B cell (primary cell): ENCODE results near the gene STMN1. TPM values are rescaled to one million over a fixed set of nuclear protein-coding genes. Genes with fewer than 3 reads are reported as not detected.

Experiments used
- ATAC-seq: fragments of 200-7000 bp; cut with Tn5 transposase; one replicate; pipeline ENCODE4 v1.10.0; 2021; ENCODE audit warnings: low read depth, mild to moderate bottlenecking, moderate number of reproducible peaks, moderate library complexity
- CTCF ChIA-PET: fragments of 350-600 bp; sonication (Branson Sonifier 250); formaldehyde crosslinking; loops from one replicate; lab custom pipeline; 2021; ENCODE audit warnings: antibody characterized with exemption, inconsistent platforms; lab: Charles Lee
- POLR2A ChIA-PET: fragments of 350-600 bp; sonication (Branson Sonifier 250); formaldehyde crosslinking; loops from one replicate; lab custom pipeline; 2021; ENCODE audit warnings: antibody characterized with exemption; lab: Charles Lee
- DNase-seq: peaks from one replicate; pipeline ENCODE4 v3.0.0; 2013
- H2AFZ ChIP-seq: 2 replicates; pipeline ENCODE4 v1.6.1; 2012; ENCODE audit warnings: mild to moderate bottlenecking, low read depth, low read length; ENCODE audit not compliant: insufficient read depth, poor library complexity, severe bottlenecking
- H3K27ac ChIP-seq, 2 donors: 1 replicate in 1 of 2; 2 replicates in 1 of 2; pipeline ENCODE4 v1.5.1; 2012 to 2013; ENCODE audit warnings: low read length in 2 of 2, mild to moderate bottlenecking in 2 of 2, moderate library complexity in 1 of 2
- H3K27me3 ChIP-seq, 4 experiments: fragments of 200-600 bp in 1 of 4; sonication (generic) in 1 of 4; replicated peaks in 1 of 4; 1 replicate in 2 of 4; 2 replicates in 2 of 4; pipeline versions ENCODE4 v1.6.1 to v1.7.0; 2013 to 2016; ENCODE audit warnings: low read length in 3 of 4, mild to moderate bottlenecking in 2 of 4, mixed read lengths in 1 of 4, moderate library complexity in 1 of 4; ENCODE audit not compliant: insufficient read depth in 4 of 4, control insufficient read depth in 3 of 4; ENCODE audit errors: control extremely low read depth in 1 of 4
- H3K36me3 ChIP-seq, 2 experiments: replicated peaks in 1 of 2; 1 replicate in 1 of 2; 2 replicates in 1 of 2; pipeline versions ENCODE4 v1.6.1 to v1.7.1; 2013; ENCODE audit warnings: low read length in 1 of 2; ENCODE audit not compliant: insufficient read depth in 2 of 2, control insufficient read depth in 1 of 2; ENCODE audit errors: control extremely low read depth in 1 of 2, extremely low read depth in 1 of 2
- H3K4me1 ChIP-seq, 2 donors: fragments of 200-600 bp in 1 of 2; sonication (generic) in 1 of 2; 1 replicate in 1 of 2; 2 replicates in 1 of 2; pipeline versions ENCODE4 v1.5.1 to v1.6.1; 2013 to 2017; ENCODE audit warnings: low read length in 2 of 2; ENCODE audit not compliant: control insufficient read depth in 2 of 2, insufficient read depth in 2 of 2
- H3K4me2 ChIP-seq: replicated peaks from 2 replicates; pipeline ENCODE3; 2012; ENCODE audit warnings: mild to moderate bottlenecking, low read depth, low read length; ENCODE audit not compliant: poor library complexity, severe bottlenecking
- H3K4me3 ChIP-seq, 5 experiments: fragments of 200-600 bp in 1 of 5; sonication (generic) in 1 of 5; 1 replicate in 3 of 5; 2 replicates in 2 of 5; pipeline versions ENCODE4 v1.5.1 to v1.7.0; 2011 to 2016; ENCODE audit warnings: low read length in 4 of 5, mild to moderate bottlenecking in 4 of 5, low read depth in 2 of 5, control low read depth in 1 of 5, moderate library complexity in 1 of 5; ENCODE audit not compliant: insufficient read depth in 1 of 5; ENCODE audit errors: control extremely low read depth in 1 of 5, extremely low read depth in 1 of 5
- H3K79me2 ChIP-seq: fragments of 200-600 bp; sonication (generic); one replicate; pipeline ENCODE4 v1.6.0; 2016; ENCODE audit warnings: low read length; ENCODE audit not compliant: control insufficient read depth, insufficient read depth
- H3K9ac ChIP-seq: fragments of 200-600 bp; sonication (generic); 2 replicates; pipeline ENCODE4 v1.6.1; 2017; ENCODE audit warnings: mild to moderate bottlenecking, low read length, moderate library complexity
- H3K9me3 ChIP-seq, 3 donors: one replicate each; pipeline versions ENCODE4 v1.6.1 to v1.7.1; 2013; ENCODE audit warnings: low read length in 2 of 3; ENCODE audit not compliant: control insufficient read depth in 2 of 3, insufficient read depth in 1 of 3; ENCODE audit errors: control extremely low read depth in 1 of 3
- H4K20me1 ChIP-seq: 2 replicates; pipeline ENCODE4 v1.6.0; 2012; ENCODE audit warnings: mild to moderate bottlenecking, low read length; ENCODE audit not compliant: insufficient read depth, control insufficient read depth, poor library complexity, severe bottlenecking
- H3K27ac Mint-ChIP-seq: one replicate; pipeline ENCODE4 v1.8.0; 2021; ENCODE audit warnings: mixed read lengths
- H3K27me3 Mint-ChIP-seq: one replicate; pipeline ENCODE4 v1.8.0; 2021; ENCODE audit warnings: mixed read lengths
- H3K4me1 Mint-ChIP-seq: one replicate; pipeline ENCODE4 v1.8.0; 2021; ENCODE audit warnings: mixed read lengths
- H3K4me3 Mint-ChIP-seq: one replicate; pipeline ENCODE4 v1.8.0; 2021; ENCODE audit warnings: mixed read lengths
- H3K9me3 Mint-ChIP-seq: one replicate; pipeline ENCODE4 v1.8.0; 2022; ENCODE audit warnings: mixed read lengths; ENCODE audit not compliant: insufficient read depth
- EZH2 ChIP-seq: IDR thresholded peaks from 2 replicates; pipeline ENCODE4 v1.6.1; 2012; ENCODE audit warnings: borderline replicate concordance, low read depth, mild to moderate bottlenecking, moderate library complexity, low read length; ENCODE audit not compliant: insufficient read depth, poor library complexity, severe bottlenecking
- WGBS: methylation state at CpG from one replicate; pipeline ENCODE4 v1.1.5; 2013; ENCODE audit warnings: missing lambda C conversion rate; ENCODE audit not compliant: insufficient coverage; 5-methylcytosine and 5-hydroxymethylcytosine counted together
- intact Hi-C: fragments of 100-400 bp; cut with micrococcal nuclease; formaldehyde crosslinking; loops from one replicate; pipeline ENCODE4 v1.10.0; 2022
- polyA plus RNA-seq: library from polyadenylated mRNA; depleted of rRNA; stranded (reverse); fragments of >200 nt; gene quantifications from 2 replicates; pipeline ENCODE4 v1.2.3, GENCODE V29; 2012
- total RNA-seq, 2 donors: library from RNA; stranded (reverse); fragments of 120-200 nt in 1 of 2; gene quantifications; 1 replicate in 1 of 2; 2 replicates in 1 of 2; pipeline versions ENCODE4 v1.2.3 to v1.2.4, GENCODE V29; 2013 to 2022
- TF ChIP-seq, protein P1 (sequence below): fragments of 200-600 bp; IDR thresholded peaks from one replicate; pipeline ENCODE4 v1.8.0; 2022; ENCODE audit warnings: antibody characterized with exemption, mild to moderate bottlenecking

STMN1 gene
- total and polyA plus RNA-seq, 2 donors (not counting 1 experiment from before 2014, with no cell fraction given), result 9.9 to 48.0 TPM

DNA sequence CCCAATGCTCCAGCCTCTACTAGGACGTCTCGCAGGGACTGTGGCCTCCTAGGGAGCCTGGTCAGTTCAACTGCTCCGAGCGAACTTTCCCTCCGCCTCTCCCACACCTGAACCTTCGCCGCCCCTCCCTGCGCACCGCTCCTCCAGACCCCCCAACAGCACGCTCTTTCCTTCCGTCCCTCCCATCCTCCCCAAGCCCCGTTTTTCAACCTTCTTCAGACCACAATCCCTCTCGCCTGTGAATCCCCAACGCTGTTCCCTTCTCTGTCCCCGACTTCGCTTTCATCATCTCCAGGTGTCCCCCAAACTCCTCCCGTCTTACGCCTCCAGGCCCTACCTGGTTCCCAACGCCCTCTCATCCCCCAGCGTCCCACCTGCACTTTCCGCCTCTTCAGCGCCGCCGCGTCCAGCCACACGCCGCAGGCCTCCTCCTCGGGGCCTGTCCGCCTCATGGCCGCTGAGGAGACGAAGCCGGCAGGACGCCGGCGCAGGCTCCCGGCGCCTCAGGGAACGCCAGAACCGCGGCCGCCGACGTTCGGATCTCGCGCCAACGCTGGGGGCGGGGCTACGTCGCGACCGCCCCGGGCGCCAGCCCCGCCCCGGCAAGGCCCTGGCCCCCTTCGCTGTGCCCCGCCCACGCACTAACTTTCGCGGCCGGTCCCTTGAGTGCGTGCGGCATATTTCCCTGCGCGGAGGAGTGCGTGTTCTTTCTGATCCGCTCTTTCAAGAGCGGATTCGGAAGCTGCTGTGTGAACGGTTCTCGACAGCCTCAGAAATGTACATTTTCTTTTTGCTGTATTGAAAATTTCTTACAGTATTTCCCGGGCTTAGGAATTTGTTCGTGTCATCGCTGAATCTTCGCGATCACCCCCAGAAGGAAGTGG lies 47.1 kb downstream of the STMN1 start, which contains the start of gene AUNIP:
AUNIP (minus strand) TSS at position 552 of the 884 bp plus-strand sequence; CDS start at position 452, 100 bp downstream.
- DNase-seq (peak; percentile 93), ATAC-seq (peak; percentile 99)
- peak within 1 kb of the TSS; percentile 95 for H3K27ac Mint-ChIP-seq
- Histone ChIP-seq H3K36me3 (no peaks in the 10 kb centered on the region), H3K79me2 (no peaks in the 10 kb centered on the region), H3K9me3 (peaks cover 0 to 4% (median 0%) of the 10 kb centered on the region in 3 donors), H3K9ac (peak within 1 kb of the TSS; percentile 88), H2AFZ (peak within 1 kb of the TSS; percentile 98), H3K4me1 (peaks cover 22 to 30% of the 10 kb centered on the region in 2 donors), H3K27me3 (no peaks in the 10 kb centered on the region), H4K20me1 (no peaks in the 10 kb centered on the region), H3K4me2 (peak within 1 kb of the TSS; percentile 99), H3K27ac (peak within 1 kb of the TSS; percentile 76 to 86), H3K4me3 (peak within 1 kb of the TSS; percentile 65 to 91 (median 77))
- no peaks in the 10 kb centered on the region for H3K9me3 Mint-ChIP-seq
- intact Hi-C loops, result loop anchor here (1.0 kb wide), 4 partner anchors 16 to 139 kb away; partner anchors contain the start of genes PAFAH2, PAQR7 and STMN1
- TF ChIP-seq, protein P1, sequence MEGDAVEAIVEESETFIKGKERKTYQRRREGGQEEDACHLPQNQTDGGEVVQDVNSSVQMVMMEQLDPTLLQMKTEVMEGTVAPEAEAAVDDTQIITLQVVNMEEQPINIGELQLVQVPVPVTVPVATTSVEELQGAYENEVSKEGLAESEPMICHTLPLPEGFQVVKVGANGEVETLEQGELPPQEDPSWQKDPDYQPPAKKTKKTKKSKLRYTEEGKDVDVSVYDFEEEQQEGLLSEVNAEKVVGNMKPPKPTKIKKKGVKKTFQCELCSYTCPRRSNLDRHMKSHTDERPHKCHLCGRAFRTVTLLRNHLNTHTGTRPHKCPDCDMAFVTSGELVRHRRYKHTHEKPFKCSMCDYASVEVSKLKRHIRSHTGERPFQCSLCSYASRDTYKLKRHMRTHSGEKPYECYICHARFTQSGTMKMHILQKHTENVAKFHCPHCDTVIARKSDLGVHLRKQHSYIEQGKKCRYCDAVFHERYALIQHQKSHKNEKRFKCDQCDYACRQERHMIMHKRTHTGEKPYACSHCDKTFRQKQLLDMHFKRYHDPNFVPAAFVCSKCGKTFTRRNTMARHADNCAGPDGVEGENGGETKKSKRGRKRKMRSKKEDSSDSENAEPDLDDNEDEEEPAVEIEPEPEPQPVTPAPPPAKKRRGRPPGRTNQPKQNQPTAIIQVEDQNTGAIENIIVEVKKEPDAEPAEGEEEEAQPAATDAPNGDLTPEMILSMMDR, result no peak
- no peak for TF ChIP-seq EZH2
- CTCF ChIA-PET, result no interaction called here
- peaks cover 26% of the 10 kb centered on the region for H3K4me1 Mint-ChIP-seq
- WGBS, result under 1% methylated on average over 77 of the region's 77 CpGs
- POLR2A ChIA-PET, result no interaction called here
- peak within 1 kb of the TSS; percentile 96 for H3K4me3 Mint-ChIP-seq
- H3K27me3 Mint-ChIP-seq, result no peaks in the 10 kb centered on the region

DNA sequence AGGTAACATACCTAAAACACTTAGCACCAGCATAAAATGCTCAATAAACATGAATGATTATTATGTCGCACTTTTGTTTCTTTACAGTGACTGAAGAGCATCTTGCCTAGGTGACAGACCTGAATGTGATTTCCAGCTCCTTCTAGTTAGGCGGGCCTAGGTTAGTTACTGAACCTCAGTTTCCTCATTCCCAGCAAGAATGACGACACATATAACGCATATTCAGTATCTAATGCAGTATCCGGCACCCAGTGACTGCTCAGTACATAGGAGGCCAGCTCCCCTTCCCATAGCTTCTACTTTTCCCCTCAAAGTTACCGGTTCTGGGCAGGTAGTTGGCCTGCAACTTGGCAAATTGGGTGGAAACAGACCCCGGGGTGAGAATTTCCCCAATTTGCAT lies 47.7 kb downstream of the STMN1 start:
- POLR2A ChIA-PET, result no interaction called here
- Histone ChIP-seq H3K27me3 (no peaks in the 10 kb centered on the region), H3K79me2 (no peaks in the 10 kb centered on the region), H3K9ac (peak overlapping the region; percentile 88), H3K4me1 (peaks cover 22 to 30% of the 10 kb centered on the region in 2 donors), H3K27ac (no peak overlapping the region), H3K9me3 (peaks cover 0 to 4% (median 0%) of the 10 kb centered on the region in 3 donors), H2AFZ (peak overlapping the region; percentile 98), H3K36me3 (no peaks in the 10 kb centered on the region), H3K4me3 (peak overlapping the region in 3 of 5 experiments; percentile 65 to 77 (median 74)), H4K20me1 (no peaks in the 10 kb centered on the region), H3K4me2 (peak overlapping the region; percentile 99)
- no peak overlapping the region for H3K27ac Mint-ChIP-seq
- ATAC-seq, result no peak
- DNase-seq, result no peak
- TF ChIP-seq, protein P1, result no peak
- TF ChIP-seq EZH2, result no peak
- 51% methylated on average over 6 of the region's 7 CpGs for WGBS
- intact Hi-C loops, result no loop called here
- H3K27me3 Mint-ChIP-seq, result no peaks in the 10 kb centered on the region
- CTCF ChIA-PET, result no interaction called here
- H3K4me3 Mint-ChIP-seq, result peak overlapping the region; percentile 96
- H3K4me1 Mint-ChIP-seq, result peaks cover 26% of the 10 kb centered on the region
- no peaks in the 10 kb centered on the region for H3K9me3 Mint-ChIP-seq
